HepG2 (cell line): ENCODE data around the gene C19orf73. TPM values are rescaled to one million over a fixed set of nuclear protein-coding genes. Genes with fewer than 3 reads are reported as not detected.

Experiments used
- ATAC-seq: fragments of 200-7000 bp; cut with Tn5 transposase; 3 replicates; pipeline ENCODE4 v1.9.1; 2020; ENCODE audit warnings: mild to moderate bottlenecking, moderate library complexity
- BruUV-seq: library from RNA; stranded (reverse); fragments of 400-500 nt; replicated peaks from 2 replicates; lab custom pipeline; 2021; lab: Mats Ljungman, UMichigan
- CTCF ChIA-PET: fragments of 300-600 bp; formaldehyde crosslinking; extraction: SDS; loops from one replicate; lab custom pipeline; 2021; ENCODE audit warnings: low total read pairs, inconsistent platforms, low intra/inter-chr PET ratio; lab: Yijun Ruan, JAX
- POLR2A ChIA-PET: fragments of 350-600 bp; sonication (Branson Sonifier 250); formaldehyde crosslinking; loops from one replicate; lab custom pipeline; 2020; ENCODE audit warnings: antibody characterized with exemption, inconsistent platforms; lab: Yijun Ruan, JAX
- DNase-seq: peaks from one replicate; pipeline ENCODE4 v3.0.0-alpha.2; 2015; ENCODE audit warnings: low spot score
- FAIRE-seq: peaks from 3 replicates; lab custom pipeline; 2011; peaks lifted over from hg19 to GRCh38; lab: Jason Lieb, UNC
- H2AFZ ChIP-seq: one replicate; pipeline ENCODE4 v1.6.1; 2011; ENCODE audit warnings: low read length, inconsistent platforms
- H3K27ac ChIP-seq: fragments of 300-600 bp; 3 replicates; pipeline ENCODE4 v1.8.0; 2011; ENCODE audit warnings: mixed run types, mild to moderate bottlenecking, mixed read lengths, low read length, inconsistent platforms; ENCODE audit not compliant: insufficient read depth; ENCODE audit errors: extremely low read length
- H3K27me3 ChIP-seq, 2 experiments: fragments of 200-600 bp in 1 of 2; 2 replicates in 1 of 2; 3 replicates in 1 of 2; pipeline versions ENCODE4 v1.6.0 to v1.8.0; 2011; ENCODE audit warnings: low read length in 2 of 2, mild to moderate bottlenecking in 2 of 2, moderate library complexity in 2 of 2, inconsistent platforms in 1 of 2; ENCODE audit not compliant: insufficient read depth in 2 of 2, control insufficient read depth in 1 of 2
- H3K36me3 ChIP-seq, 2 experiments: fragments of 200-600 bp in 1 of 2; replicated peaks in 1 of 2; 2 replicates in 1 of 2; 3 replicates in 1 of 2; pipeline versions ENCODE4 v1.5.1 to v1.8.0; 2011; ENCODE audit warnings: low read length in 2 of 2, inconsistent platforms in 1 of 2; ENCODE audit not compliant: insufficient read depth in 2 of 2, control insufficient read depth in 1 of 2
- H3K4me1 ChIP-seq: 2 replicates; pipeline ENCODE4 v1.5.1; 2012; ENCODE audit warnings: low read length, inconsistent platforms; ENCODE audit not compliant: insufficient read depth
- H3K4me2 ChIP-seq: 2 replicates; pipeline ENCODE4 v1.6.0; 2011; ENCODE audit warnings: low read depth, low read length, inconsistent platforms
- H3K4me3 ChIP-seq, 3 experiments: fragments of 200-600 bp in 1 of 3; sonication (generic), shearing (Covaris generic) in 1 of 3; replicated peaks in 1 of 3; 2 replicates each; pipeline ENCODE4 v1.5.1; 2011 to 2016; ENCODE audit warnings: low read length in 3 of 3, inconsistent platforms in 2 of 3, low read depth in 2 of 3, mild to moderate bottlenecking in 2 of 3, control low read depth in 1 of 3, mixed read lengths in 1 of 3; ENCODE audit not compliant: insufficient read depth in 1 of 3
- H3K79me2 ChIP-seq: one replicate; pipeline ENCODE4 v1.6.1; 2011; ENCODE audit warnings: low read length, inconsistent platforms; ENCODE audit not compliant: insufficient read depth
- H3K9ac ChIP-seq: 2 replicates; pipeline ENCODE4 v1.6.0; 2011; ENCODE audit warnings: mild to moderate bottlenecking, low read depth, low read length, inconsistent platforms; ENCODE audit not compliant: insufficient read depth
- H3K9me3 ChIP-seq: 2 replicates; pipeline ENCODE4 v1.5.1; 2012; ENCODE audit warnings: mild to moderate bottlenecking, low read length
- H4K20me1 ChIP-seq: 2 replicates; pipeline ENCODE4 v1.6.0; 2011; ENCODE audit warnings: inconsistent platforms, mild to moderate bottlenecking, low read length, moderate library complexity; ENCODE audit not compliant: insufficient read depth
- HNF1B ChIP-seq: sonication (generic); formaldehyde crosslinking; IDR thresholded peaks from 2 replicates; pipeline ENCODE4 v1.5.1; 2020; ENCODE audit warnings: mild to moderate bottlenecking, moderate library complexity, missing genetic modification reagents
- PCBP1 ChIP-seq: fragments of 200-400 bp; formaldehyde crosslinking; IDR thresholded peaks from 2 replicates; pipeline ENCODE4 v1.6.1; 2017; ENCODE audit warnings: mild to moderate bottlenecking, low read depth, low read length, borderline replicate concordance
- SCMH1 ChIP-seq: sonication (generic); formaldehyde crosslinking; IDR thresholded peaks from 2 replicates; pipeline ENCODE4 v1.9.0; 2021; ENCODE audit warnings: missing genetic modification reagents, mild to moderate bottlenecking, borderline replicate concordance
- SMAD9 ChIP-seq: sonication (generic); formaldehyde crosslinking; IDR thresholded peaks from 2 replicates; pipeline ENCODE4 v1.5.1; 2020; ENCODE audit warnings: mild to moderate bottlenecking, missing genetic modification reagents
- ZBTB33 ChIP-seq: sonication (generic); formaldehyde crosslinking; IDR thresholded peaks from 2 replicates; pipeline ENCODE4 v1.4.0; 2020; ENCODE audit warnings: missing genetic modification reagents
- ZNF160 ChIP-seq: sonication (generic); formaldehyde crosslinking; IDR thresholded peaks from 2 replicates; pipeline ENCODE4 v1.8.0; 2022; ENCODE audit warnings: mild to moderate bottlenecking, inconsistent platforms, missing genetic modification reagents
- ZNF768 ChIP-seq: sonication (generic); formaldehyde crosslinking; IDR thresholded peaks from 2 replicates; pipeline ENCODE4 v1.4.0; 2020; ENCODE audit warnings: missing genetic modification reagents
- WGBS: methylation state at CpG from one replicate; pipeline ENCODE4 v1.1.6; 2017; ENCODE audit warnings: low lambda C conversion rate; 5-methylcytosine and 5-hydroxymethylcytosine counted together
- in situ Hi-C: cut with HindIII; loops from 2 replicates; pipeline ENCODE4 v1.10.0; 2017; ENCODE audit warnings: low pct_unique_long_range_greater_than_20kb; ENCODE audit not compliant: extremely low pct_ligation_motif_present
- intact Hi-C: fragments of 100-400 bp; cut with micrococcal nuclease; formaldehyde crosslinking; loops from one replicate; pipeline ENCODE4 v1.10.0; 2022; ENCODE audit not compliant: unreplicated experiment
- polyA plus RNA-seq, 8 experiments: library from polyadenylated mRNA; depleted of rRNA in 3 of 8; stranded (reverse) in 7 of 8; unstranded in 1 of 8; fragments of >200 nt; fragmentation: Illumina TruSeq in 4 of 8; extraction: Trizol in 4 of 8; gene quantifications; 2 replicates each; pipeline versions ENCODE4 v1.2.1 to v1.2.3, GENCODE V29; 2011 to 2016; ENCODE audit warnings: low read depth in 4 of 8, missing spikeins in 1 of 8, mixed read lengths in 1 of 8; ENCODE audit not compliant: insufficient read depth in 1 of 8
- total RNA-seq, 5 experiments: library from RNA; depleted of rRNA; stranded (reverse); fragments of >200 nt; fragmentation: Illumina TruSeq; extraction: Trizol; gene quantifications; 2 replicates each; pipeline ENCODE4 v1.2.3, GENCODE V29; 2016; ENCODE audit warnings: low read depth in 1 of 5
- TF ChIP-seq, protein P1 (sequence below): IDR thresholded peaks from 2 replicates; pipeline ENCODE4 v1.6.1; 2016; ENCODE audit warnings: missing compliant biosample characterization, missing genetic modification reagents, borderline replicate concordance

Gene C19orf73
- total and polyA plus RNA-seq, 2 of the 13 experiments (the other 11 are each of a cell fraction or from before 2014, with no cell fraction given): 1.4 to 1.5 TPM

DNA sequence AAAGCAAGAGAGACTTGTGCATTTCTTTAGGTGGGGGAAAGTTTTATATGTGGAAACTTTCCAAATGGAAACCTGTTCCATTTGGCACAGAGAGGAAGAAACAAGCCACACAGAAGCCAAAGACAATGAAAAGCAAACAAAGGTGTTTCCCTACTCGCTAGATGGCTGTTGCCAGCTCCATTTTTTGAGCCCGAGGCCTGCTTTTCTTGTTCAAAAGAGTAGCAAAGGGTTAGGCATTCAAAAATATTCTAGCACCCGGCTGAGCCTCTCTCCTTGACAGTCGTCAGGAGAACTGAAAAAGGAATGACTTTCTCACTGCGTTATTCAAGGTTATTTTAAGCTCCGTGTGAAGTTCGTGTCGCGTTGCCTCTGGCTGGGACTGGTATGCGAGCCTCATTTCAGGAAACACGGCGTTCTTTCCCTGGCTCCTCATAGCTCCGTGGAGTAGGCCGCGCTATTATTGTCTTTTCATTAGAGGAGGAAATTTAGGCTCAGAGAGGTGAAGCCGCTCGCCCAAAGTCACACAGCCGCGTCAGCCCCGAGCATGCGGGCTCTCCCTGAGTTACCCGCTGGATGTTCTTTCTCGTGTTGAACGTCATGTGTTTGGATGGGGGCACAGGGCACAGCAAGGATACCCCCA, 46.3 kb upstream of the C19orf73 start:
- DNase-seq (no peak), FAIRE-seq (no peak), ATAC-seq (no peak)
- no peaks in the 10 kb centered on the region for H3K79me2 ChIP-seq
- H3K27ac ChIP-seq: no peak overlapping the region
- H3K27me3 ChIP-seq: no peaks in the 10 kb centered on the region
- H3K4me2 ChIP-seq: no peak overlapping the region
- no peaks in the 10 kb centered on the region for H3K36me3 ChIP-seq
- H4K20me1 ChIP-seq: no peaks in the 10 kb centered on the region
- H3K4me1 ChIP-seq: peaks cover 22% of the 10 kb centered on the region
- H3K4me3 ChIP-seq: no peak overlapping the region
- no peak overlapping the region for H2AFZ ChIP-seq
- intact Hi-C loops: no loop called here
- WGBS: 83% methylated on average over 19 of the region's 24 CpGs
- no TSS peak for BruUV-seq
- CTCF ChIA-PET: no interaction called here
- H3K9me3 ChIP-seq: no peaks in the 10 kb centered on the region
- in situ Hi-C loops: no loop called here
- POLR2A ChIA-PET: no interaction called here
- TF ChIP-seq HNF1B (CRISPR knock-in tag) (no peak), ZNF768 (CRISPR knock-in tag) (peak; percentile 98)
- H3K9ac ChIP-seq: no peak overlapping the region

GRCh38 chr19:49161987-49162386, 43.0 kb upstream of the C19orf73 start:
- ATAC-seq: no peak
- POLR2A ChIA-PET: no interaction called here
- WGBS: 88% methylated on average over 4 of the region's 4 CpGs

More at GRCh38 chr19:49161987-49162386, 43.0 kb upstream of the C19orf73 start:
- Histone ChIP-seq H3K36me3 (no peaks in the 10 kb centered on the region), H3K4me3 (no peak overlapping the region), H3K4me1 (peaks cover 35% of the 10 kb centered on the region), H3K27ac (no peak overlapping the region), H3K79me2 (no peaks in the 10 kb centered on the region), H3K27me3 (no peaks in the 10 kb centered on the region), H3K4me2 (no peak overlapping the region), H3K9me3 (no peaks in the 10 kb centered on the region), H4K20me1 (no peaks in the 10 kb centered on the region), H2AFZ (no peak overlapping the region), H3K9ac (no peak overlapping the region)
- CTCF ChIA-PET: no interaction called here
- no peak for TF ChIP-seq ZNF160 (CRISPR knock-in tag)
- no peak for TF ChIP-seq PCBP1
- TF ChIP-seq ZBTB33 (CRISPR knock-in tag): no peak
- no peak for TF ChIP-seq SMAD9 (CRISPR knock-in tag)
- no peak for TF ChIP-seq SCMH1
- TF ChIP-seq, protein P1, sequence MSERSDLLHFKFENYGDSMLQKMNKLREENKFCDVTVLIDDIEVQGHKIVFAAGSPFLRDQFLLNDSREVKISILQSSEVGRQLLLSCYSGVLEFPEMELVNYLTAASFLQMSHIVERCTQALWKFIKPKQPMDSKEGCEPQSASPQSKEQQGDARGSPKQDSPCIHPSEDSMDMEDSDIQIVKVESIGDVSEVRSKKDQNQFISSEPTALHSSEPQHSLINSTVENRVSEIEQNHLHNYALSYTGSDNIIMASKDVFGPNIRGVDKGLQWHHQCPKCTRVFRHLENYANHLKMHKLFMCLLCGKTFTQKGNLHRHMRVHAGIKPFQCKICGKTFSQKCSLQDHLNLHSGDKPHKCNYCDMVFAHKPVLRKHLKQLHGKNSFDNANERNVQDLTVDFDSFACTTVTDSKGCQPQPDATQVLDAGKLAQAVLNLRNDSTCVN: no peak
- in situ Hi-C loops: no loop called here
- BruUV-seq: no TSS peak
- DNase-seq: no peak
- no peak for FAIRE-seq
- intact Hi-C loops: no loop called here
